Frontal cortex (tissue), 4 donors: ENCODE results near the gene GBF1. TPM values are rescaled to one million over a fixed set of nuclear protein-coding genes. Genes with fewer than 3 reads are reported as not detected.
"Not testable (repeated sequence)": the region's sequence is repeated elsewhere in the genome, so short reads cannot be mapped to it uniquely, and the experiment has no call there.

Experiments used
- DNase-seq, 2 donors: peaks; one replicate each; pipeline ENCODE4 v3.0.0; 2012; ENCODE audit warnings: low spot score in 2 of 2
- FAIRE-seq: peaks from 2 replicates; lab custom pipeline; 2012; peaks lifted over from hg19 to GRCh38; lab: Jason Lieb, UNC
- total RNA-seq: library from RNA; depleted of rRNA; stranded (reverse); fragments of >200 nt; gene quantifications from one replicate; pipeline ENCODE4 v1.2.3, GENCODE V29; 2014
- donor health status: control.
- donor health status: control.
- donor health status: control.

GBF1 gene
- total RNA-seq, 1 donor from 2014 or later, result 14.7 TPM

- FAIRE-seq (no peak), DNase-seq (no peak)
Measured at GRCh38 chr10:102230861-102231356, 14.4 kb upstream of the GBF1 start.

- DNase-seq (peak; percentile 33 to 40), FAIRE-seq (no peak)
Measured at GRCh38 chr10:102231357-102232318, 13.7 kb upstream of the GBF1 start.

GRCh38 chr10:102233997-102234396, 11.3 kb upstream of the GBF1 start:
- FAIRE-seq (no peak), DNase-seq (peak in 1 of 2 donors; percentile 8)

- DNase-seq (peak in 1 of 2 donors; percentile 4), FAIRE-seq (no peak)
Measured at GRCh38 chr10:102234888-102235597, 10.3 kb upstream of the GBF1 start.

GRCh38 chr10:102235598-102235920, 9.8 kb upstream of the GBF1 start:
- DNase-seq, result peak in 1 of 2 donors; percentile 7
- no peak for FAIRE-seq

- FAIRE-seq (no peak), DNase-seq (no peak)
Measured at GRCh38 chr10:102236006-102236405, 9.3 kb upstream of the GBF1 start.

GRCh38 chr10:102237711-102238252, 7.5 kb upstream of the GBF1 start:
- FAIRE-seq (no peak), DNase-seq (no peak)

- DNase-seq, result peak; percentile 17 to 33
- no peak for FAIRE-seq
Measured at GRCh38 chr10:102240467-102241031, 4.8 kb upstream of the GBF1 start.

- DNase-seq (peak; percentile 35 to 43), FAIRE-seq (no peak)
Measured at GRCh38 chr10:102241032-102241443, 4.3 kb upstream of the GBF1 start.

GRCh38 chr10:102241444-102242117, 3.8 kb upstream of the GBF1 start, which contains the start of gene PITX3:
Gene PITX3 (minus strand): TSS chr10:102241512. CDS start chr10:102232080, 9,432 bp downstream.
- FAIRE-seq, result no peak
- DNase-seq, result peak; percentile 83 to 96

- DNase-seq, result no peak
- no peak for FAIRE-seq
Measured at GRCh38 chr10:102242118-102242485, 3.2 kb upstream of the GBF1 start.

GRCh38 chr10:102243309-102243708, 2.0 kb upstream of the GBF1 start:
- FAIRE-seq (no peak), DNase-seq (peak in 1 of 2 donors; percentile 7)

- FAIRE-seq, result no peak
- DNase-seq, result no peak
Measured at GRCh38 chr10:102245932-102246251, 560 bp downstream of the GBF1 start.

- DNase-seq, result no peak
- no peak for FAIRE-seq
Measured at GRCh38 chr10:102246261-102246660, 929 bp downstream of the GBF1 start.

GRCh38 chr10:102247734-102248133, 2.4 kb downstream of the GBF1 start:
- FAIRE-seq (no peak), DNase-seq (no peak)

- not testable (repeated sequence) for FAIRE-seq, DNase-seq
Measured at GRCh38 chr10:102252508-102252907, 7.2 kb downstream of the GBF1 start.

GRCh38 chr10:102254426-102254825, 9.1 kb downstream of the GBF1 start:
- DNase-seq (no peak), FAIRE-seq (no peak)

GRCh38 chr10:102255404-102255803, 10.1 kb downstream of the GBF1 start:
- DNase-seq (no peak), FAIRE-seq (no peak)

GRCh38 chr10:102261196-102261595, 15.9 kb downstream of the GBF1 start:
- no peak for FAIRE-seq
- no peak for DNase-seq

- FAIRE-seq (no peak), DNase-seq (no peak)
Measured at GRCh38 chr10:102261842-102262241, 16.5 kb downstream of the GBF1 start.
